ENCODE measurements around the gene MSANTD7.

DNA sequence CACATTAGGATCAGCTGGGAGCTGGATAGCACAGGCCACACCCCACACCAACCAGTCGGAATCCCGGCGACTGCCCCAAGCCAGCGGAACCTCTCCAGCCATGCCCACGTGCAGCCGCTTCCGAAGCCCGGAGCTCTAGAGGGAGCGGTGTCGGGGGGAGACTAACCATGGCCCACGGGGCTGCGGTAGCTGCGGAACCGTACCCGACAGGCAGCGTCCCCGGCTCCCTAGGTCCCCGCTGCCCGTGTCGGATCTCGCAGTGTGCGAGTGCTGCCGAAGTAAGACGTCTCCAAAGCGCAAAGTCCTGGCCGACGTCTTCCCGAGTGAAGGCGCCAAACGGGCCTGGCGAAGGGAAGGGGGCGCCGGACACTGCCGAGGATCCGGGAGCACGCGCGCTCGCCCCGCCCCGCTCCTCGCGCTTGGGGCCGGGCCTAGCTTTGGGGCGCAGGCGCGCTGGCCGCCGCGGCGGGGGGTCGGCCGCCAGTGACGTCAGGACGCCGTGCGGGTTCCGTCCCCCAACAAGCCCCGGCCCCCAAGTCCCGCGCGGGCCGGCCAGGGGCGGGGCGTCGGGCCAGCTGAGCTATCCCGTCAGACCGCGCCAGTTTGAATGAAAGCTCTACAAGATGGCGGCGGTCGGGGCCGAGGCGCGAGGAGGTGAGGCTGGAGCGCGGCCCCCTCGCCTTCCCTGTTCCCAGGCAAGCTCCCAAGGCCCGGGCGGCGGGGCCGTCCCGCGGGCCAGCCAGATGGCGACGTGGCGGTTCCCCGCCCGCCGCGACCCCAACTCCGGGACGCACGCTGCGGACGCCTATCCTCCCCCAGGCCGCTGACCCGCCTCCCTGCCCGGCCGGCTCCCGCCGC is 40.4 kb downstream of the MSANTD7 start, which contains the start of gene SUV39H2:
- peak; percentile 29 to 89 (median 88) for TF ChIP-seq POLR2AphosphoS5 (IDR thresholded peaks at IDR 0.05)
- TF ChIP-seq, protein P1, sequence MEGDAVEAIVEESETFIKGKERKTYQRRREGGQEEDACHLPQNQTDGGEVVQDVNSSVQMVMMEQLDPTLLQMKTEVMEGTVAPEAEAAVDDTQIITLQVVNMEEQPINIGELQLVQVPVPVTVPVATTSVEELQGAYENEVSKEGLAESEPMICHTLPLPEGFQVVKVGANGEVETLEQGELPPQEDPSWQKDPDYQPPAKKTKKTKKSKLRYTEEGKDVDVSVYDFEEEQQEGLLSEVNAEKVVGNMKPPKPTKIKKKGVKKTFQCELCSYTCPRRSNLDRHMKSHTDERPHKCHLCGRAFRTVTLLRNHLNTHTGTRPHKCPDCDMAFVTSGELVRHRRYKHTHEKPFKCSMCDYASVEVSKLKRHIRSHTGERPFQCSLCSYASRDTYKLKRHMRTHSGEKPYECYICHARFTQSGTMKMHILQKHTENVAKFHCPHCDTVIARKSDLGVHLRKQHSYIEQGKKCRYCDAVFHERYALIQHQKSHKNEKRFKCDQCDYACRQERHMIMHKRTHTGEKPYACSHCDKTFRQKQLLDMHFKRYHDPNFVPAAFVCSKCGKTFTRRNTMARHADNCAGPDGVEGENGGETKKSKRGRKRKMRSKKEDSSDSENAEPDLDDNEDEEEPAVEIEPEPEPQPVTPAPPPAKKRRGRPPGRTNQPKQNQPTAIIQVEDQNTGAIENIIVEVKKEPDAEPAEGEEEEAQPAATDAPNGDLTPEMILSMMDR (IDR thresholded peaks at IDR 0.05) = no peak
- no peak for TF ChIP-seq POLR2A (IDR thresholded peaks at IDR 0.05)
- TF ChIP-seq EP300 (IDR thresholded peaks at IDR 0.05) = no peak

Data from stomach (tissue), 4 donors.